Epithelial cell of proximal tubule (primary cell): Measurements from ENCODE around the gene CACNA1E. TPM values are rescaled to one million over a fixed set of nuclear protein-coding genes. Genes with fewer than 3 reads are reported as not detected.

ENCODE experiments used
- DNase-seq: peaks from one replicate; pipeline ENCODE4 v3.0.0-alpha.2; 2011; ENCODE audit warnings: low read depth
- H3K4me3 ChIP-seq: 2 replicates; pipeline ENCODE4 v1.5.1; 2011; ENCODE audit warnings: low read depth, mild to moderate bottlenecking, low read length
- CTCF ChIP-seq: conservative IDR thresholded peaks from 2 replicates; pipeline ENCODE4 v1.5.1; 2012; ENCODE audit warnings: low read depth, mild to moderate bottlenecking, low read length
- total RNA-seq: library from RNA; depleted of rRNA; stranded (reverse); fragments of >200 nt; gene quantifications from 2 replicates; pipeline ENCODE4 v1.2.3, GENCODE V29; 2015

Gene CACNA1E
- total RNA-seq, 1 donor from 2014 or later = 0.06 TPM

- no peak for DNase-seq
- TF ChIP-seq CTCF = no peak
- no peak overlapping the region for H3K4me3 ChIP-seq
Measured at GRCh38 chr1:181459067-181459466, 24.2 kb upstream of the CACNA1E start.

- no peak overlapping the region for H3K4me3 ChIP-seq
- peak; percentile 83 for DNase-seq
- TF ChIP-seq CTCF = no peak
Measured at GRCh38 chr1:181469829-181470228, 13.5 kb upstream of the CACNA1E start.

- no peak for DNase-seq
- no peak overlapping the region for H3K4me3 ChIP-seq
- TF ChIP-seq CTCF = no peak
Measured at GRCh38 chr1:181475580-181475979, 7.7 kb upstream of the CACNA1E start.

GRCh38 chr1:181476581-181476980 is 6.7 kb upstream of the CACNA1E start:
- no peak overlapping the region for H3K4me3 ChIP-seq
- no peak for DNase-seq
- no peak for TF ChIP-seq CTCF

- no peak for DNase-seq
- no peak for TF ChIP-seq CTCF
- no peak overlapping the region for H3K4me3 ChIP-seq
Measured at GRCh38 chr1:181478306-181478705, 5.0 kb upstream of the CACNA1E start.

- DNase-seq = peak; percentile 33
- TF ChIP-seq CTCF = peak; percentile 95
- no peak overlapping the region for H3K4me3 ChIP-seq
Measured at GRCh38 chr1:181479137-181479745, 4.1 kb upstream of the CACNA1E start.

- DNase-seq = no peak
- TF ChIP-seq CTCF = no peak
- H3K4me3 ChIP-seq = peak overlapping the region; percentile 37
Measured at GRCh38 chr1:181482001-181482430, 1.3 kb upstream of the CACNA1E start.
